SK-N-MC (cell line): Measurements from ENCODE around the gene OR1I1.
"Not testable (repeated sequence)": the region's sequence is repeated elsewhere in the genome, so short reads cannot be mapped to it uniquely, and the experiment has no call there.

Experiments
- DNase-seq: peaks from one replicate; pipeline ENCODE4 v3.0.0-alpha.2; 2011; ENCODE audit warnings: low read depth, low spot score
- H3K27ac ChIP-seq: fragments of 200-600 bp; sonication (generic); 2 replicates; pipeline ENCODE4 v1.5.1; 2016; ENCODE audit warnings: mixed run types
- H3K36me3 ChIP-seq: fragments of 200-600 bp; sonication (generic); 2 replicates; pipeline ENCODE4 v1.6.1; 2017; ENCODE audit warnings: antibody characterized with exemption, low read length, mixed read lengths; ENCODE audit not compliant: insufficient read depth
- H3K4me3 ChIP-seq: fragments of 200-600 bp; sonication (generic); 2 replicates; pipeline ENCODE4 v1.5.1; 2016
- H3K9ac ChIP-seq: fragments of 200-600 bp; sonication (generic); 2 replicates; pipeline ENCODE4 v1.8.0; 2017; ENCODE audit warnings: mixed run types, mixed read lengths; ENCODE audit not compliant: insufficient read length
- H3K9me3 ChIP-seq: fragments of 200-600 bp; sonication (generic); 2 replicates; pipeline ENCODE4 v1.6.1; 2017; ENCODE audit warnings: low read depth, mild to moderate bottlenecking, antibody characterized with exemption, low read length, moderate library complexity, mixed read lengths
- EZH2 ChIP-seq: fragments of 200-600 bp; sonication (generic); IDR thresholded peaks from one replicate; pipeline ENCODE4 v1.6.1; 2017; ENCODE audit warnings: antibody characterized with exemption
- FOXP2 ChIP-seq: optimal IDR thresholded peaks from 2 replicates; pipeline ENCODE3; 2011; ENCODE audit warnings: mild to moderate bottlenecking, moderate library complexity; ENCODE audit not compliant: insufficient read depth; ENCODE audit errors: extremely low read length, control extremely low read depth
- POLR2AphosphoS5 ChIP-seq: IDR thresholded peaks from 2 replicates; pipeline ENCODE4 v1.6.1; 2012; ENCODE audit warnings: mild to moderate bottlenecking, low read depth, low read length, borderline replicate concordance

OR1I1 gene

GRCh38 chr19:15048128-15048527 is 33.9 kb upstream of the OR1I1 start:
- H3K36me3 ChIP-seq: no peaks in the 10 kb centered on the region
- no peak overlapping the region for H3K9ac ChIP-seq
- no peak for DNase-seq
- no peak for TF ChIP-seq EZH2
- TF ChIP-seq FOXP2: no peak
- no peak for TF ChIP-seq POLR2AphosphoS5
- no peak overlapping the region for H3K4me3 ChIP-seq
- H3K9me3 ChIP-seq: no peaks in the 10 kb centered on the region
- H3K27ac ChIP-seq: no peak overlapping the region

GRCh38 chr19:15048885-15049541 is 33.0 kb upstream of the OR1I1 start, which contains the start of gene CASP14:
TSS of gene CASP14 (plus strand) at chr19:15049480. CDS start at chr19:15052252, 2,772 bp downstream.
- TF ChIP-seq EZH2 (no peak), POLR2AphosphoS5 (no peak), FOXP2 (no peak)
- H3K36me3 ChIP-seq: no peaks in the 10 kb centered on the region
- no peak within 1 kb of the TSS for H3K9ac ChIP-seq
- no peak for DNase-seq
- H3K4me3 ChIP-seq: no peak within 1 kb of the TSS
- no peak within 1 kb of the TSS for H3K27ac ChIP-seq
- H3K9me3 ChIP-seq: no peaks in the 10 kb centered on the region

- H3K9me3 ChIP-seq: no peaks in the 10 kb centered on the region
- DNase-seq: no peak
- H3K4me3 ChIP-seq: no peak overlapping the region
- TF ChIP-seq POLR2AphosphoS5 (no peak), FOXP2 (no peak), EZH2 (no peak)
- no peak overlapping the region for H3K9ac ChIP-seq
- H3K27ac ChIP-seq: no peak overlapping the region
- H3K36me3 ChIP-seq: no peaks in the 10 kb centered on the region
Observed at GRCh38 chr19:15050639-15051038, 31.4 kb upstream of the OR1I1 start.

GRCh38 chr19:15062036-15062435 is 20.0 kb upstream of the OR1I1 start:
- no peak for DNase-seq
- Histone ChIP-seq H3K4me3 (no peak overlapping the region), H3K9me3 (no peaks in the 10 kb centered on the region), H3K9ac (no peak overlapping the region), H3K27ac (no peak overlapping the region), H3K36me3 (no peaks in the 10 kb centered on the region)
- TF ChIP-seq POLR2AphosphoS5: no peak
- no peak for TF ChIP-seq FOXP2
- no peak for TF ChIP-seq EZH2

- H3K27ac ChIP-seq, H3K9me3 ChIP-seq, DNase-seq, H3K4me3 ChIP-seq, H3K9ac ChIP-seq, H3K36me3 ChIP-seq: not testable (repeated sequence)
Observed at GRCh38 chr19:15070386-15070785, 11.6 kb upstream of the OR1I1 start.

- H3K9ac ChIP-seq: no peak overlapping the region
- DNase-seq: no peak
- no peak for TF ChIP-seq EZH2
- no peak for TF ChIP-seq FOXP2
- TF ChIP-seq POLR2AphosphoS5: no peak
- H3K4me3 ChIP-seq: no peak overlapping the region
- H3K36me3 ChIP-seq: no peaks in the 10 kb centered on the region
- H3K9me3 ChIP-seq: no peaks in the 10 kb centered on the region
- no peak overlapping the region for H3K27ac ChIP-seq
Observed at GRCh38 chr19:15072930-15073647, 8.9 kb upstream of the OR1I1 start.

GRCh38 chr19:15074371-15074770 is 7.6 kb upstream of the OR1I1 start:
- no peak overlapping the region for H3K4me3 ChIP-seq
- no peak for TF ChIP-seq POLR2AphosphoS5
- no peak for TF ChIP-seq FOXP2
- no peak for TF ChIP-seq EZH2
- H3K36me3 ChIP-seq: no peaks in the 10 kb centered on the region
- no peak overlapping the region for H3K27ac ChIP-seq
- H3K9me3 ChIP-seq: no peaks in the 10 kb centered on the region
- no peak overlapping the region for H3K9ac ChIP-seq
- DNase-seq: no peak

GRCh38 chr19:15075806-15076205 is 6.2 kb upstream of the OR1I1 start:
- no peak for DNase-seq
- Histone ChIP-seq H3K9me3 (no peaks in the 10 kb centered on the region), H3K36me3 (no peaks in the 10 kb centered on the region), H3K27ac (no peak overlapping the region), H3K4me3 (no peak overlapping the region), H3K9ac (no peak overlapping the region)
- TF ChIP-seq EZH2: no peak
- TF ChIP-seq FOXP2: no peak
- TF ChIP-seq POLR2AphosphoS5: no peak

- not testable (repeated sequence) for H3K36me3 ChIP-seq, H3K9me3 ChIP-seq, H3K27ac ChIP-seq, H3K9ac ChIP-seq, DNase-seq, H3K4me3 ChIP-seq
Observed at GRCh38 chr19:15080002-15080401, 2.0 kb upstream of the OR1I1 start.
